Stomach (tissue), 9 donors: Measurements from ENCODE around the gene TTYH3. TPM values are rescaled to one million over a fixed set of nuclear protein-coding genes. Genes with fewer than 3 reads are reported as not detected.
"Not testable (repeated sequence)": the region's sequence is repeated elsewhere in the genome, so short reads cannot be mapped to it uniquely, and the experiment has no call there.

Experiments used
- DNase-seq, 2 donors: peaks; one replicate each; pipeline versions ENCODE4 v3.0.0 to v3.0.0-alpha.2; 2013 to 2019
- H3K27ac ChIP-seq, 5 donors: fragments of 200-600 bp in 4 of 5; sonication (generic) in 4 of 5; one replicate each; pipeline ENCODE4 v1.5.1; 2013 to 2019; ENCODE audit warnings: mild to moderate bottlenecking in 1 of 5, moderate library complexity in 1 of 5
- H3K27me3 ChIP-seq, 3 donors: fragments of 200-600 bp; sonication (generic); one replicate each; pipeline ENCODE4 v1.5.1; 2017 to 2019; ENCODE audit warnings: mixed run types in 1 of 3
- H3K36me3 ChIP-seq, 4 donors: fragments of 200-600 bp; sonication (generic); 1 replicate in 3 of 4; 2 replicates in 1 of 4; pipeline ENCODE4 v1.5.1; 2016 to 2019
- H3K4me1 ChIP-seq, 4 donors: fragments of 200-600 bp; sonication (generic); one replicate each; pipeline ENCODE4 v1.5.1; 2016 to 2019
- H3K4me3 ChIP-seq, 4 donors: fragments of 200-600 bp; sonication (generic) in 3 of 4; one replicate each; pipeline ENCODE4 v1.5.1; 2016 to 2019; ENCODE audit warnings: mild to moderate bottlenecking in 1 of 4
- H3K9me3 ChIP-seq, 4 donors: fragments of 200-600 bp; sonication (generic); one replicate each; pipeline ENCODE4 v1.5.1; 2016 to 2019
- CTCF ChIP-seq, 7 experiments: fragments of 450-650 bp in 4 of 7; fragments of 200-600 bp in 3 of 7; sonication (generic) in 3 of 7; IDR thresholded peaks; one replicate each; pipeline ENCODE4 v1.5.1; 2016 to 2019; ENCODE audit warnings: antibody characterized with exemption in 7 of 7, control low read depth in 2 of 7, mild to moderate bottlenecking in 1 of 7
- EP300 ChIP-seq: sonication (generic); formaldehyde crosslinking; IDR thresholded peaks from one replicate; pipeline ENCODE4 v1.6.1; 2017; ENCODE audit warnings: antibody characterized with exemption
- POLR2A ChIP-seq, 4 donors: fragments of 450-650 bp; IDR thresholded peaks; one replicate each; pipeline ENCODE4 v1.6.1; 2016; ENCODE audit warnings: antibody characterized with exemption in 4 of 4, control low read depth in 2 of 4, mild to moderate bottlenecking in 1 of 4, moderate library complexity in 1 of 4
- POLR2AphosphoS5 ChIP-seq, 3 donors: sonication (generic); formaldehyde crosslinking; IDR thresholded peaks; one replicate each; pipeline ENCODE4 v1.6.1; 2016; ENCODE audit warnings: antibody characterized with exemption in 3 of 3
- WGBS, 5 donors: extraction: QIAGEN DNeasy Blood & Tissue Kit in 3 of 5; methylation state at CpG; one replicate each; pipeline versions ENCODE4 v1.1.5 to v1.1.7; 2013 to 2018; 5-methylcytosine and 5-hydroxymethylcytosine counted together
- intact Hi-C: fragments of 100-400 bp; cut with DNase I; formaldehyde crosslinking; loops from one replicate; pipeline ENCODE4 v1.15.1; 2023; ENCODE audit warnings: low total_unique reads
- polyA plus RNA-seq, 3 donors: library from polyadenylated mRNA; stranded (reverse); fragments of 200-250 nt; gene quantifications; one replicate each; pipeline ENCODE4 v1.2.3, GENCODE V29; 2013
- total RNA-seq, 5 donors: library from RNA; depleted of rRNA; stranded (reverse); fragments of >200 nt; gene quantifications; one replicate each; pipeline versions ENCODE4 v1.1.0 to v1.2.3, GENCODE V29; 2014 to 2016
- donor health status: healthy with polysubstance abuse.
- donor health status: Bipolar disorder and iron deficiency.
- donor health status: healthy.

Gene TTYH3
- total and polyA plus RNA-seq, 8 donors, result 4.1 to 79.1 (median 16.2) TPM

DNA sequence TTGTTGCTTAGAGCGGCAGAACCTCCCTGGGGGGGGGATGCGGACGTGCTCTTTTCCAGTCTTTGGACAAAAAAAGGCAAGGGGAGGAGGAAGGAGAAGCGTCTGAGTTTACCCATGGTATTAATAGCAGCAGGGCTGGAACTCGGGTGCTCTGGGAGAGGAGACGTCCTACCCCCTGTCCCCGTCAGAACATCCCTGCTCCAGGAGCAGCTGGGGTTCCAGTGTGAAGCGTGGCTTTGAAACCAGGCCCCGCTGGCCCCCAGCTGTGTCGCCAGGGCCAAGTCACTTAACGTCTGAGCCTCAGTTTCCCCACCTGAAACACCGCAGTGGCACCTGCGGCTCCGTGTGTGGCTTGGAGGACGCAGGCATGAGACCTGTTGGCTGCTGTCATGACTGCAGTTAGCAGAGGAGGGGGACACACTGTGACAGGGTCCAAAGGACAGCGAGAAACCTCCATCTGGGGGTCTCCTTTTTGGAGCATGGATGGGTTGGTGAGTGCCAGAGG lies 57.6 kb downstream of the TTYH3 start:
- Histone ChIP-seq H3K36me3 (no peaks in the 10 kb centered on the region), H3K4me3 (no peak overlapping the region), H3K27me3 (peaks cover 15 to 63% (median 37%) of the 10 kb centered on the region in 3 donors), H3K4me1 (peaks cover 14 to 27% (median 21%) of the 10 kb centered on the region in 4 donors), H3K27ac (no peak overlapping the region), H3K9me3 (no peaks in the 10 kb centered on the region)
- TF ChIP-seq POLR2AphosphoS5 (IDR thresholded peaks at IDR 0.05), result no peak
- TF ChIP-seq POLR2A (IDR thresholded peaks at IDR 0.05), result no peak
- TF ChIP-seq CTCF (IDR thresholded peaks at IDR 0.05), result no peak
- no peak for TF ChIP-seq EP300
- no peak for DNase-seq
- intact Hi-C loops, result loop anchor here (10.0 kb wide), 1 partner anchor 215 kb away; the partner anchor contains the start of gene GRIFIN
- WGBS, 5 donors, result 62 to 76% (median 66%) methylated on average over 15 to 16 of the region's 16 CpGs

- TF ChIP-seq EP300 (no peak), POLR2AphosphoS5 (IDR thresholded peaks at IDR 0.05) (no peak), POLR2A (IDR thresholded peaks at IDR 0.05) (no peak), CTCF (IDR thresholded peaks at IDR 0.05) (no peak)
These were observed 58.3 kb downstream of the TTYH3 start for GRCh38 chr7:2689951-2690705.

DNA sequence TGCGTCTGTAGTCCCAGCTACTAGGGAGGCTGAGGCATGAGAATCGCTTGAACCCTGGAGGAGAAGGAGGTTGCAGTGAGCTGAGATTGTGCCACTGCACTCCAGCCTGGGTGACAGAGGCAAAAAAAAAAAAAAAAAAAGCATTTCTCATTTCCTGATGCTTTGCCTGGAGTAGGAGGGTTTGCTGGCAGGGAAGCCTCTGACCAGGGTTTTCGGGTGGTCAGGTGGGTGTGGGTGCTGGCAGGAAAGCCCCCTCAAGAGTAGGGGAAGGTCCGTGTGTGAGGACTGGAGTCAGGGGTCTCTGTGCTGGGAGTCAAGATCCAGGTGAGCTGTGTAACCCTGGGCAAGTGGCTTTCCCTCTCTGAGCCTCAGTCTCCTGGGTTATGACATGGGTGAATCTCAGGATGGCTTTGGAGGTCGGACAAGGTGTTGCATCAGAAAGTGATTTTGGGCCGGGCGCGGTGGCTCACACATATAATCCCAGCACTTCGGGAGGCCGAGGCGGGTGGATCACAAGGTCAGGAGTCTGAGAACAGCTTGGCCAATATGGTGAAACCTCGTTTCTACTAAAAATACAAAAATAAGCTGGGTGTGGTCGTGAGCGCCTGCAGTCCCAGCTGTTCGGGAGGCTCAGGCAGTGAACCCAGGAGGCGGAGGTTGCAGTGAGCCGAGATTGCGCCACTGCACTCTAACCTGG lies 59.4 kb downstream of the TTYH3 start:
- intact Hi-C loops, result no loop called here
- H3K9me3 ChIP-seq, result no peaks in the 10 kb centered on the region
- no peak for TF ChIP-seq EP300
- no peak for TF ChIP-seq POLR2A (IDR thresholded peaks at IDR 0.05)
- no peak for TF ChIP-seq POLR2AphosphoS5 (IDR thresholded peaks at IDR 0.05)
- no peak for TF ChIP-seq CTCF (IDR thresholded peaks at IDR 0.05)
- peaks cover 14 to 27% (median 21%) of the 10 kb centered on the region in 4 donors for H3K4me1 ChIP-seq
- peaks cover 15 to 45% (median 34%) of the 10 kb centered on the region in 3 donors for H3K27me3 ChIP-seq
- DNase-seq, result no peak
- H3K4me3 ChIP-seq, result no peak overlapping the region
- H3K36me3 ChIP-seq, result no peaks in the 10 kb centered on the region
- WGBS, 5 donors, result 77 to 89% (median 87%) methylated on average over 18 of the region's 18 CpGs
- no peak overlapping the region for H3K27ac ChIP-seq

More at GRCh38 chr7:2689951-2690705, 58.3 kb downstream of the TTYH3 start:
- Histone ChIP-seq H3K27ac (no peak overlapping the region), H3K27me3 (peaks cover 15 to 56% (median 37%) of the 10 kb centered on the region in 3 donors), H3K9me3 (no peaks in the 10 kb centered on the region), H3K4me3 (no peak overlapping the region), H3K4me1 (peaks cover 14 to 27% (median 21%) of the 10 kb centered on the region in 4 donors), H3K36me3 (no peaks in the 10 kb centered on the region)
- DNase-seq, result no peak
- 56 to 64% (median 57%) methylated on average over 23 of the region's 23 CpGs for WGBS, 5 donors
- intact Hi-C loops, result loop anchor here (10.0 kb wide), 1 partner anchor 215 kb away; the partner anchor contains the start of gene GRIFIN

- H3K27ac ChIP-seq, H3K4me3 ChIP-seq, DNase-seq, intact Hi-C loops, H3K9me3 ChIP-seq, H3K36me3 ChIP-seq: not testable (repeated sequence)
- Histone ChIP-seq H3K4me1 (peaks cover 14 to 25% (median 21%) of the 10 kb centered on the region in 4 donors), H3K27me3 (peaks cover 15 to 37% (median 29%) of the 10 kb centered on the region in 3 donors)
- 82 to 91% (median 85%) methylated on average over 23 of the region's 23 CpGs for WGBS, 5 donors
These were observed 60.2 kb downstream of the TTYH3 start for GRCh38 chr7:2691932-2692439.
